Measurements from ENCODE around the gene RUNX2. TPM values are rescaled to one million over a fixed set of nuclear protein-coding genes. Genes with fewer than 3 reads are reported as not detected.

The RUNX2 gene
- total RNA-seq, 1 donor from 2014 or later, result 1.8 TPM

GRCh38 chr6:45548657-45549515 is 220.8 kb downstream of the RUNX2 start:
- peak; percentile 20 for DNase-seq
- Mint-ChIP-seq H3K4me1 (peaks cover 15% of the 10 kb centered on the region), H3K36me3 (ENCODE audit: low read depth) (no peaks in the 10 kb centered on the region), H3K9me3 (no peaks in the 10 kb centered on the region), H3K27me3 (no peaks in the 10 kb centered on the region), H3K27ac (no peak overlapping the region), H3K4me3 (peak overlapping the region; percentile 9)
- intact Hi-C loops (cut with micrococcal nuclease), result loop anchor here (1.0 to 10.0 kb wide), 4 partner anchors 64 to 281 kb away; no protein-coding TSS in a partner anchor
- CTCF ChIA-PET, result interaction anchor here (1.5 kb wide), 1 partner anchor 374 kb away, joined by 3 read pairs; no protein-coding TSS in a partner anchor
- peak; percentile 97 for ATAC-seq (ENCODE audit: low read depth)
- POLR2A ChIA-PET, result interaction anchor here (1.5 kb wide), 1 partner anchor 138 kb away, joined by 3 read pairs; no protein-coding TSS in a partner anchor
- TF ChIP-seq, protein P1, sequence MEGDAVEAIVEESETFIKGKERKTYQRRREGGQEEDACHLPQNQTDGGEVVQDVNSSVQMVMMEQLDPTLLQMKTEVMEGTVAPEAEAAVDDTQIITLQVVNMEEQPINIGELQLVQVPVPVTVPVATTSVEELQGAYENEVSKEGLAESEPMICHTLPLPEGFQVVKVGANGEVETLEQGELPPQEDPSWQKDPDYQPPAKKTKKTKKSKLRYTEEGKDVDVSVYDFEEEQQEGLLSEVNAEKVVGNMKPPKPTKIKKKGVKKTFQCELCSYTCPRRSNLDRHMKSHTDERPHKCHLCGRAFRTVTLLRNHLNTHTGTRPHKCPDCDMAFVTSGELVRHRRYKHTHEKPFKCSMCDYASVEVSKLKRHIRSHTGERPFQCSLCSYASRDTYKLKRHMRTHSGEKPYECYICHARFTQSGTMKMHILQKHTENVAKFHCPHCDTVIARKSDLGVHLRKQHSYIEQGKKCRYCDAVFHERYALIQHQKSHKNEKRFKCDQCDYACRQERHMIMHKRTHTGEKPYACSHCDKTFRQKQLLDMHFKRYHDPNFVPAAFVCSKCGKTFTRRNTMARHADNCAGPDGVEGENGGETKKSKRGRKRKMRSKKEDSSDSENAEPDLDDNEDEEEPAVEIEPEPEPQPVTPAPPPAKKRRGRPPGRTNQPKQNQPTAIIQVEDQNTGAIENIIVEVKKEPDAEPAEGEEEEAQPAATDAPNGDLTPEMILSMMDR (IDR thresholded peaks at IDR 0.05), result no peak

DNA sequence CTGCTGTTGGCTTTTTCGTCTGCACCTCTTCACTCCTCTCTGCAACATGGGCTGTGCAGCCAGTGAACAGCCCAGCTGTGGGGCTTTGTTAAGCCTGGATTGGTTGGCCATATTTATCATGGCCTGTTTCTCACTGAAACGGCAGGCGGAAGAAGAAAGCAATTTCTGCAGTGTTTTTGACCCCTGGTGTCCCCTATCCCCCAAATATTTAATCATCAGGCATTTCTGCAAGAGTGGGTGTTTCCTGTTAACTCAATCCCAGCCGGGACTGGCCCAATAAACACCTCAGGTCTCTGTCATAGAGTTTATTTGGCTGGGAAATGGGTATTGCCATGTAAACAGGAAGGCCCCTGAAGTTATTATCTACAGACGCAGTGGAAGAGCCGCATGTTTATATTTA is 224.4 kb downstream of the RUNX2 start:
- ChIA-PET POLR2A (no interaction called here), CTCF (no interaction called here)
- Mint-ChIP-seq H3K4me3 (no peak overlapping the region), H3K36me3 (ENCODE audit: low read depth) (no peaks in the 10 kb centered on the region), H3K4me1 (peaks cover 15% of the 10 kb centered on the region), H3K27me3 (no peaks in the 10 kb centered on the region), H3K9me3 (no peaks in the 10 kb centered on the region), H3K27ac (no peak overlapping the region)
- no peak for ATAC-seq (ENCODE audit: low read depth)
- intact Hi-C loops (cut with micrococcal nuclease), result no loop called here
- DNase-seq, result no peak
- TF ChIP-seq, protein P1 (IDR thresholded peaks at IDR 0.05), result no peak

DNA sequence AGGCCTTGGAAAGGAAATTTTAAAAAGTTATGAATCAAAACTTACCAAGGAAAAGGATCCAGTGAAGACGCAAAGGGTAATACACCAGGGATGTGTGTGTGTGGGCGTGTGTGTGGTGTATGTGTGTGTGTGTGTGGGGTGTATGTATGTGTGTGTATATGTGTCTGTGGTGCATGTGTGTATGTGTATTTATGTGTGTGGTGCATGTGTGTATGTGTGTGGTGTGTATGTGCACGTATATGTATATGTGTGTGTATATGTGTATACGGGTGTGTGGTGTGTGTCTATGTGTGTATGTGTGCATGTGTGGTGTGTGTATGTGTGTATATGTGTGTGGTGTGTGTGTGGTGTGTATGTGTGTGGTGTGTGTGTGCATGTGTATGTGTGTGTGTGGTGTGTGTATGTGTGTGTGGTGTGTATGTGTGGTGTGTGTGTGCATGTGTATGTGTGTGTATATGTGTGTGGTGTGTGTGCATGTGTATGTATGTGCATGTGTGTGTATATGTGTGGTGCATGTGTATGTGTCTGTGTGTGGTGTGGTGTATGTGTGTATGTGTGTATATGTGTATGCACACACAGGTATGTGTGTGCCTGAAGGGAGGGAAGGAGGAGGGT is 225.7 kb downstream of the RUNX2 start:
- POLR2A ChIA-PET, result no interaction called here
- intact Hi-C loops (cut with micrococcal nuclease), result no loop called here

DNA sequence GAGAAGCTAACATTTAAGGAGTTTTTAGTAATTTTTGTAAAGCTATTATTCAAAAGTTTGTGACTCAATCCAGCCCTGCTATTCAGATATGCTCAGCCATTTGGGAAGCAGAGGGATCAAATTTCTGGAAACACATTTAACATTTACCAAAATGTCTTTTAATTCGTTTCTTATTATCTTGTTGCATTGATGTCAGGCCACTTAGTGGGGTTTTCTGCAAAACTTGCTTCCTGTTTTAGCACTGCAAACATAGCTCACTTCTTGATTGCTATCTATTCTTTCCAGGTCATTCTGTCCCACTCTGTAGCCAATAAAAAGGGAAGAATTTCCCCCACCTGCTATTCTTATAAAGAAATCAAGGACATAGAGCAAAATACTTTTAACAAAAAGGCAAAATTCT is 226.5 kb downstream of the RUNX2 start:
- intact Hi-C loops (cut with micrococcal nuclease), result no loop called here
- ChIA-PET POLR2A (no interaction called here), CTCF (no interaction called here)
- ATAC-seq (ENCODE audit: low read depth), result no peak
- H3K4me3 Mint-ChIP-seq, result no peak overlapping the region
- DNase-seq, result no peak
- TF ChIP-seq, protein P1 (IDR thresholded peaks at IDR 0.05), result no peak
- no peak overlapping the region for H3K27ac Mint-ChIP-seq
- no peaks in the 10 kb centered on the region for H3K36me3 Mint-ChIP-seq (ENCODE audit: low read depth)
- peaks cover 7% of the 10 kb centered on the region for H3K4me1 Mint-ChIP-seq
- H3K9me3 Mint-ChIP-seq, result no peaks in the 10 kb centered on the region
- H3K27me3 Mint-ChIP-seq, result no peaks in the 10 kb centered on the region

More for the DNA sequence above, 225.7 kb downstream of the RUNX2 start:
- no peaks in the 10 kb centered on the region for H3K9me3 Mint-ChIP-seq
- no peak overlapping the region for H3K27ac Mint-ChIP-seq
- H3K27me3 Mint-ChIP-seq, result no peaks in the 10 kb centered on the region
- H3K36me3 Mint-ChIP-seq (ENCODE audit: low read depth), result no peaks in the 10 kb centered on the region
- ATAC-seq (ENCODE audit: low read depth), result no peak
- TF ChIP-seq, protein P1 (IDR thresholded peaks at IDR 0.05), result no peak
- no peak for DNase-seq
- H3K4me3 Mint-ChIP-seq, result no peak overlapping the region
- H3K4me1 Mint-ChIP-seq, result peaks cover 5% of the 10 kb centered on the region
- CTCF ChIA-PET, result no interaction called here
